SH-SY5Y (cell line): Measurements from ENCODE around the gene ITPR3.

Source experiments
- GATA2 ChIP-seq: IDR thresholded peaks from 2 replicates; pipeline ENCODE4 v1.6.1; 2011; ENCODE audit warnings: mild to moderate bottlenecking, low read depth, low read length
- GATA3 ChIP-seq: IDR thresholded peaks from 2 replicates; pipeline ENCODE4 v1.6.1; 2011; ENCODE audit warnings: low read depth, mild to moderate bottlenecking, low read length, moderate library complexity

Gene ITPR3

DNA sequence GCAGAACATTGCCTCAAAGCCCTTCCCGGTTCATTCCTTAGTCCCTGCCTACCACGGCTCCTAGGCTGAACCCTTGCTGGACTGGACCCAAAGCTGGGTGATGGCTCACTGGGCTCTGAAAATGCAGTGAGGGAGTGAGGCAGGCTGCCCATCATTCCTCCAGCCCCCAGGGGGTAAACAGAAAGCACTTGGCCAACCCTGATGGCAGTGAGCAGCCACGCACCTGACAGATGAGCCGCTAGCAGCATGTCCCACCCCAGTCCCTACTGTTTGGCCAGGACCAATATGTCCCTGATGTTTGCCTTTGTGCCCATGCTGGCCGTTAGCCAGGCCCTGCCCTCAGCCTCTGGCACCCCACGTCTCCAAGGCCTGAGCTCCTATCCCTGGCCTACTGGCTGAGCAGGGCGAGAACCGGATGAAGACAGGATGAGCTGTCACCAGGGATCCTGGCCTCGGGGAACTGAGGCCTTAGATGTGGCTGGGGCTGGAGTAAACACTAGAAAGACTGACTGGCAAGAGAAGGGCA, 21.6 kb upstream of the ITPR3 start:
- TF ChIP-seq GATA2 (no peak), GATA3 (no peak)

DNA sequence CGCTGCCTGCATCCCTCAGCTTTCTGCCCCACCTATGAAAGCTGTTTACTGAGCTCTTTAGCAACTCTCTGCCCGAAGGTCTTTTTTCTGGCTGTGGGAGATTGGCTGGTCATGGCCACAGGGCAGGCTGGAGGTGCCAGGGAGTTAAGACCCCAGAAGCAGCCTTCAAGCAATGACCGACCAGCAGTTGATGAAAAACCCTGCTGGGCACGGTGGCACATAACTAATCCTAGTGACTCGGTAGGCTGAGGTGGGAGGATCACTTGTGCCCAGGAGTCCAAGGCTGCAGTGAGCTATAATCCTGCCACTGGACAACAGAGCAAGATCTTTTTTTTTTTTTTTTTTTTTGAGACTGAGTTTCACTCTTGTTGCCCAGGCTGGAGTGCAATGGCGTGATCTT, 20.4 kb upstream of the ITPR3 start:
- no peak for TF ChIP-seq GATA3
- no peak for TF ChIP-seq GATA2

DNA sequence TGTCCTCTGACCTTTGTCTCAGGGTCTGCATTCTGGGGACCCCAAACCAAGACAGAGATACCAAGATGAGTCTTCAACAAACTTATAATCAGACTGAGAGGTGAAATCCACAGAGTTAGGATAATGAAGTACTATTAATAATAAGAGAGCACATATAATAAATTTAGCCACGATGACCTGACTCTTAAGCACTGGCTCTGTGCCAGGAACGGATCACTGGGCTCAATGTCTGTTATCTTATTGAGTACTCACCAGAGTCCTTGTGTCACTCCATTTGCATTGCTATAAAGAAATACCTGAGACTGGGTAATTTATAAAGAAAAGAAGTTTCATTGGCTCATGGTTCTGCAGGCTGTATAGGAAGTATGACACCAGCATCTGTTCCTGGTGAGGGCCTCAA, 18.9 kb upstream of the ITPR3 start:
- TF ChIP-seq GATA2 (no peak), GATA3 (no peak)

DNA sequence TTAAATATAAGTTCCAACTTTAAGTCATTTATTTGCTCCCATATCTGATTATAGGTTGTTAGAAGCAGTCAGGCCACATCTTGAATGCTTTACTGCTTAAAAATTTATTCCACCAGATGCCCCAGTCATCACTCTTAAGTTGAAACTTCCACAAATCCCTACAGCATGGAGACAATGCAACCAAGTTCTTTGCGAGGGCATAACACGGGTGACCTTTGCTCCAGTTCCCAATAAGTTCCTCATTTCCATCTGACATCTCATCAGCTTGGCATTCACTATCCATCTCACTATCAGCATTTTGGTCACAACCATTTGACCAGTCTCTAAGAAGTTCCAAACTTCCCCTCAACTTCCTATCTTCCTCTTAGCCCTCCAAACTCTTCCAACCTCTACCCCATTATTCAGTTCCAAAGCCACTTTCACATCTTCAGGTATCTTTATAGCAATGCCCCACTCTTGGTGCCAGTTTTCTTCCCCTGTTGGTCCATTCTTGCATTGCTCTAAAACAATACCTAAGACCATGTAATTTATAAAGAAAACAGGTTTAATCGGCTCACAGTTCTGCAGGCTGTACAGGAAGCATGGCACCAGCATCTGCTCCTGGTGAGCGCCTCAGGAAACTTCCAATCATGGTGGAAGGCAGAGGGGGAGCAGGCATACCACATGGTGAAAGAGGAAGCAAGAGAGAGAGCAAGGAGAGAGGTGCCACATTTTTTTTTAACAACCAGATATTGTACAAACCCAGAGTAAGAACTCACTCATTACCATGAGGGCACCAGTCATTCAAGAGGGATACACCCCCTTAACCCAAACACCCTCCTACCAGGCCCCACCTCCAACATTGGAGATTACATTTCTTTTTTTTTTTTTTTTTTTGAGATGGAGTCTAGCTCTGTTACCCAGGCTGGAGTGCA, 15.9 kb upstream of the ITPR3 start:
- TF ChIP-seq GATA3 (no peak), GATA2 (no peak)

DNA sequence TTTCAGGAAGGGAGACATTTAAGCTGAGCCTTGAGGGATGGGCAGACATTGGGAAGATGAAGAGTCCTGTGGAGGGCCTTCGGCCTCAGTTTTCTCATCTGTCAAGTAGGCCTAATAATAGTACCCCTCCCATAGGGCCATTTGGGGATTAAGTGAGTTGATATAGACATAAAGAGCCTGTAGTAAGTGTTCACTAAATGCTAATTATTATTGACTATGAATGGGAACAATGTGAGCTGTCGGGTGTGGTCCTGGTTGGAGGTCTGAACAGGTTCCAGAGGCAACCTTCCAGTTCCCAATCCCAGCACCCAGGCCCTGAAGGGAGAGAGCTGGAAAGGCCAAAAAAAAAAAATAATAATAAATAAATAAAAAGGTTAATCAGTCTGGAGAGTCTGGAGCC, 14.5 kb upstream of the ITPR3 start:
- TF ChIP-seq GATA3 (no peak), GATA2 (no peak)

DNA sequence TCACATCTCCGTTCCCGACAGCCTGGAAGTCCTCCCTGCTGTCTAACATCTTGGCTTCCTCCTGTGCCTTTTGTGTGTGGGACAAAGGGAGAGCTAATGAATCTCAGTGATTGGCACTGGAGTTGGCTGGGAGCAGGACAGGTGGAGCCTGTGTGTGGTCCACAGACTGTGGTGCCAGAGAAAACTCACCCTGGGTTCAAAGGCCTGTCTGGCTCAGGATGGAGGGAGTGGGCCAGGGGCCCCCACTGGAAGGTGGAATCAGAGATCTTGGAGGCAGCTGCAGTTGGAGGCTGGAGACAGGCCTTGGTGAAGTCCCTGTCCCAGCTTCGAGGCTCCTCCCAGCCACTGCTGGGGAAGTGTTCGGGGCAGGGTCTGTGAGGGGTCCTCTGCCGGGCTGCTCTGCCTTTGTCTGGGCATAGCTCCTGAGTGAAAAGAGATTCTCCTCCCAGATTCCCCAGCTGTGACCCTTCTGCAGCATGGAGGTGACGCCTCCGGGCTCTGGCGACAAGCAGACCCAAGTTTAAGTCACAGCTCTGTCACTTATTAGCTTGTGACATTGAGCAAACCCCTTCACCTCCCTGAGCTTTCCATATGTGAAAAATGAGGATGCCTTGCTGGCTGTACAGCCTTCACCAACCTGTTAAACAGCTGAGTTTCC, 13.9 kb upstream of the ITPR3 start:
- TF ChIP-seq GATA3 = no peak
- 0 out of 2 replicates have a peak, but pooled peaks have one; percentile 14 for TF ChIP-seq GATA2

DNA sequence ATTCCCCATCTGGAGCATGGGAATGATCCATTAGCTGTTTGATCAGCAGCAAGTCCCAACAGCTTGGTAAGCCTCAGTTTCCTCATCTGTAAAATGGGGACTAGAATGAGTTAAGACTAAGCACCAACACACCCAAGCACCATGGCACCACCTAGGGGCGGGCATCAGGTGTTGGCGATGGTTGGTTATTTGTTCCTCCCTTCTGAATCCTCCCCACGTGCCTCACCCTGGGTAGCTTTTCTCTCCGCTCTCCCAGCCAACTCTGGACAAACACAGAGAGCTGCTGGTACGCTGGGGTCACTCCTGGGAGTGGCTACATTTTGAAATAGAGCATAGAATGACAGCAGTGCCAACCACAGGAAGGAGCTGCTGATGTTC, 13.3 kb upstream of the ITPR3 start:
- TF ChIP-seq GATA3 (no peak), GATA2 (no peak)

DNA sequence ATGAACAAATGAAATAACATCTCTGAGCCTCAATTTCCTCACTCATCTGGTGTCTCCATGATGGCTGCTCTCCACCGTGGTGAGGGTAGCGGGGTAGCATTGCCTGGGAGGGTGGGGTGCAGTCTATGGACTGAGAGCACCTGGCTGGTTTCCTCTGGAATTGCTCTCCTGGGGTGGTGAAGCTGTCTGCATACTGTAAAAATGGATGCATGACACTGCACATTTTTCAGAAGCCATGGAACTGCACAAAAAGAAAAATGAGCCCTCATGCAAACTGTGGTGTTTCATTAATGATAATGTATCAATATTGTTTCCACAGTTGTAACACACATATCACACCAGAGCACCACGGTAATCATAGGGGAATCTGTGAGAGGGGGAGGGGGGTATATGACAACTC, 12.1 kb upstream of the ITPR3 start:
- no peak for TF ChIP-seq GATA2
- no peak for TF ChIP-seq GATA3

DNA sequence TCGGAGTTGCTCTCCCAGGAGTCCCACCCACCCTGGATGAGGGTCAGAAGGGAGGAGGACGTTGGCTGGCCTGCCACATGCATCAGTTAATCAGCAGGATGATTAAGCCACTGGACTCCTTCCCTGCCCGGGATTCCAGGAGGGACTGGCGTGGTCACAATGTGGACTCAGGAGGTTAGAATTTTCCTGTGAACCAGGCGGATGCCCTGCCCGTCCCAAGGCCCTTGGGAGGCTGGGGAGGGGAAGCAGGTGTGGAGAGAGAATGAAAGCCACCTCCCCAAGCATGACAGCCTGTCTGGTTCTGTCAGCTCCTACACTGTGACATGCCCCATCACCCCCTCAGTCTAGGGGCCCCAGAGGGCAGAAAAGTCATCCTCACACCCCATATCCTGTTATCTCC, 11.6 kb upstream of the ITPR3 start:
- TF ChIP-seq GATA2 = no peak
- no peak for TF ChIP-seq GATA3

DNA sequence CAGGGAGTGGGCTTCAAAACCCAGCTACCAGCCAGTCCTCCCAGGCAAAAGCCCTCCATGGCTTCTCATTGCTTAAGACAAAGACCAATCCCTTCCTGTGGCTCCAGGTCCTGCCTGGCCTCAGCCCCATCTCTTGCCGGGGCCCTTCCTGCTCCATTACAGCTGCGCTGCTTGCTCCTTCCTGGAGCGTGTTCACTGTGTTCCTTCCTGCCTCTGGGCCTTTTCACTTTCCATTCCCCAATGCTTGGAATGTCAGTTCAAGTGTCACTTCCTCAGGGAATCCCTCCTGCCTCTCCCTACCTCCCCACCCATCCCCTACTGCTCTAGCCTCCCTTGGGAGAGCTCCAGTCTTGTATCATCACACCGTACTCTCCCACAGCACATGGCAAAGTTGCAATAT, 11.1 kb upstream of the ITPR3 start:
- TF ChIP-seq GATA3 = no peak
- TF ChIP-seq GATA2 = no peak

DNA sequence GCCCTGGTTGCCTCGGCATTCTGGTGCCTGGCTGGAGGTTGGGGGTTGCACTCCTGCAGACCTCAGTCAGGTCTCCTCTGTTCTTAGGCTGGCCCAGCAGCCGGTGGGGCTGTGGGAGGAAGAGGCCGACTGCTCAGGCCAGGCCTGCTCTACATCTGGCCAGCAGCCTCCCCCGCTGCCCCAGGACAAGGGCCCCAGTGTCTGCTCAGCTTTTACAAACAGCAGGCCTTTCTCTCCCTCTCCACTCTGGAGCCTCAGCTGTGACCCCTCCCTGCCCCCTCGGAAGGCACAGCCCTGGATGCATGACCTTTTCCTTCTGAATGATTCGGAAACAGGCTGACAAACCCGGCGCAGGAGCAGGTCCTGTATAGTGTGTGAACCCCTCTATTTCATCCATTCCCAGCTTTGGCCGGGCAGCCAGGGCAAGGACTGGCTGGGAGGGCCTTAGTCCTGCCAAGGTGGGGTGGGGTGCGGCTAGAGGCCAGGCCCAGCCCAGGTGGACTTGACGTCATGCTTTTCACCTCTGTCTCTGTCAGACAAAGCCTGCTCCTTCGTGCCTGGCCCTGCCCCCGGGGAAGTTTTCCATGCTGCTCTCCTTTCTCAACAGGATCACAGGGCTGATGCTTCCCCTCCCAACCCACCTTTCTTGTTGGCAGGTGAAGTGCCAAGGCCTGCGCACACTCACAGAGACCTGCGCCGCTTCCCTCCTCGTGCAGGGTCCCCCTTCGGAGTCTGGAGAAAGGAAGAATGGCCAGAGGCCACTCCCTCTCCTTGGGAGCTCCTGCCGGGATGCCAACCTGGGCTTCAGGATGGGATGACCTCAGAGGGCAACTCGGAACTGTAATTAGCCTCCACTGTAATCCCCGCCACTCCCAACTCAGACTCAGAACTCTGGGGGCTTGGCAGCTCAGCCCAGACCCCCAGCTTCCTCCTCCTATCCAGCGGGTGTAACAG, 10.1 kb upstream of the ITPR3 start:
- no peak for TF ChIP-seq GATA3
- TF ChIP-seq GATA2 = no peak

DNA sequence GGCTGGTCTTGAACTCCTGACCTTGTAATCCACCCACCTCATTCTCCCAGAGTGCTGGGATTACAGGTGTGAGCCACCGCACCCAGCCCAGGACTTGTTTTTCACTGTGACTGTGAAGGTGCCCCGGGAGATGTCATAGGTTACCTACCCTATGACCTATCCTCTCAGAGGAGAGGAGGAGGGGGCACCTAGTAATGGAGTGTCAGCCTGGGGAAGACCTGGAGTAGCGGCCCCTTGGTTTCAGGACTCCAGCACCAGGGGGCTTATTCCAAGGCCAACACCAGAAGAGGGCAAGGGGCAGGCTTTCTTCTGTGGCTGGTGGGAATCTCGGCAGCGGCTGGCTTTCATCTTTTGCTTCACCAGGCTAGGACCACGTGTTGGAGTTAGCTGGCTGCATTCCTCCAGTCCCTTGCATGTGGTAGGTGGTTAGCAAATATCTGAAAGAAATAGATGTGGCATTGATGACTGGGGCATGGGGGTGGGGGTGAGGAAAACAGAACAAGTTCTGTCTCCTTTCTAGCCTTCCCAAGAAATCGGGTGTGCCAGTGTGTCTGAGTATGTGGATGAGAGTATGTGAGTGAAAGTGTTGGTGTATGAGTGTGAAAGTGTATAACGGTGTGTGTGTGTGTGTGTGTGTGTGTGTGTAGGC, 7.9 kb upstream of the ITPR3 start:
- no peak for TF ChIP-seq GATA3
- TF ChIP-seq GATA2 = no peak

DNA sequence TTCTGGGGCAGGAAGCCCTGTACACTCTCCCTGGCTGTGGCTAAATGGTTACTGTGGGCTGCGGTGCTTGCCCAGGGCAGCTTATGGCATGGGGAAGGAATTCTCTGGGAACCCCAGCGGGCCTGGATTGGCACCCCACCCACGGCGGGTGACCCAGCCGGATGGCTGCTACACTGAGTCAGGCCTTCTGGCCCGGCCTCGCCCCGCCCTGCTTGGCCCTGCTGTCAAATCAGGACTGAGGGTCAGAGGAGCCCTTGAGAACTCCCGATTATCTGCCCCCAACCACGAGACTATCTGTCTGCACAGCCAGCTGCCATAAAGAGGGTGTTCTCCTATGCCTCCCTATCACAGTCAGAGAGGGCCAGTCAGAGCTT, 7.3 kb upstream of the ITPR3 start:
- TF ChIP-seq GATA3 (no peak), GATA2 (no peak)
